Adipocyte (in vitro differentiated cells): ENCODE measurements around the gene SARS1.
"Not testable (repeated sequence)": the region's sequence is repeated elsewhere in the genome, so short reads cannot be mapped to it uniquely, and the experiment has no call there.

Experiments
- DNase-seq: peaks from one replicate; pipeline ENCODE4 v3.0.0-alpha.2; 2015; ENCODE audit warnings: low read depth
- H3K27me3 ChIP-seq: replicated peaks from 2 replicates; pipeline ENCODE4 v1.7.0; 2013; ENCODE audit warnings: mild to moderate bottlenecking, low read length, moderate library complexity; ENCODE audit not compliant: control insufficient read depth, insufficient read depth
- H3K36me3 ChIP-seq: 2 replicates; pipeline ENCODE4 v1.7.0; 2013; ENCODE audit warnings: low read length, mild to moderate bottlenecking, moderate library complexity; ENCODE audit not compliant: control insufficient read depth, insufficient read depth, severe bottlenecking
- H3K4me1 ChIP-seq: 2 replicates; pipeline ENCODE4 v1.7.0; 2013; ENCODE audit warnings: mild to moderate bottlenecking, low read length, moderate library complexity; ENCODE audit not compliant: control insufficient read depth, insufficient read depth
- H3K4me3 ChIP-seq: 2 replicates; pipeline ENCODE4 v1.7.0; 2013; ENCODE audit warnings: mild to moderate bottlenecking, low read length, moderate library complexity
- H3K9ac ChIP-seq: 2 replicates; pipeline ENCODE4 v1.7.0; 2013; ENCODE audit warnings: mild to moderate bottlenecking, low read length, moderate library complexity
- H3K9me3 ChIP-seq: 2 replicates; pipeline ENCODE4 v1.7.0; 2013; ENCODE audit warnings: mild to moderate bottlenecking, low read length, moderate library complexity; ENCODE audit not compliant: control insufficient read depth

SARS1 gene

GRCh38 chr1:109283748-109284600, 70.3 kb downstream of the SARS1 start:
- H3K4me3 ChIP-seq, result peak overlapping the region; percentile 85
- H3K9me3 ChIP-seq, result no peaks in the 10 kb centered on the region
- peak overlapping the region; percentile 88 for H3K9ac ChIP-seq
- no peaks in the 10 kb centered on the region for H3K36me3 ChIP-seq
- no peak for DNase-seq
- H3K27me3 ChIP-seq, result no peaks in the 10 kb centered on the region
- H3K4me1 ChIP-seq, result peaks cover 16% of the 10 kb centered on the region

- H3K27me3 ChIP-seq, H3K9ac ChIP-seq, DNase-seq, H3K36me3 ChIP-seq, H3K4me3 ChIP-seq, H3K9me3 ChIP-seq: not testable (repeated sequence)
- H3K4me1 ChIP-seq, result peaks cover 11% of the 10 kb centered on the region
Measured at GRCh38 chr1:109286762-109287161, 73.0 kb downstream of the SARS1 start.
